Heart right ventricle (tissue), 16 donors: ENCODE measurements around the gene KIAA1671. TPM values are rescaled to one million over a fixed set of nuclear protein-coding genes. Genes with fewer than 3 reads are reported as not detected.
A peak's percentile ranks its signal among the peaks of the same experiment; 100 is the strongest.

ENCODE experiments used
- ATAC-seq, 8 donors: fragments of 200-7000 bp; cut with Tn5 transposase; one replicate each; pipeline ENCODE4 v1.9.1; 2020; ENCODE audit warnings: mild to moderate bottlenecking in 8 of 8, moderate library complexity in 8 of 8, moderate number of reproducible peaks in 1 of 8
- DNase-seq, 2 donors: peaks; one replicate each; pipeline ENCODE4 v3.0.0-alpha.2; 2020
- H3K27ac ChIP-seq, 10 donors: fragments of 200-600 bp; sonication (generic) in 2 of 10; one replicate each; pipeline versions ENCODE4 v1.5.0 to v1.8.0; 2020 to 2022; ENCODE audit warnings: mild to moderate bottlenecking in 3 of 10
- H3K27me3 ChIP-seq, 7 donors: fragments of 200-600 bp; one replicate each; pipeline ENCODE4 v1.8.0; 2021 to 2022; ENCODE audit warnings: mild to moderate bottlenecking in 2 of 7
- H3K36me3 ChIP-seq, 9 donors: fragments of 200-600 bp; sonication (generic) in 1 of 9; one replicate each; pipeline versions ENCODE4 v1.5.0 to v1.8.0; 2020 to 2022; ENCODE audit warnings: mild to moderate bottlenecking in 2 of 9
- H3K4me1 ChIP-seq, 9 donors: fragments of 200-600 bp; sonication (generic) in 1 of 9; one replicate each; pipeline versions ENCODE4 v1.5.0 to v1.8.0; 2020 to 2022; ENCODE audit warnings: mild to moderate bottlenecking in 4 of 9
- H3K4me3 ChIP-seq, 10 donors: fragments of 200-600 bp; sonication (generic) in 2 of 10; one replicate each; pipeline versions ENCODE4 v1.5.0 to v1.8.0; 2020 to 2022; ENCODE audit warnings: mild to moderate bottlenecking in 7 of 10, moderate library complexity in 2 of 10
- H3K9me3 ChIP-seq, 11 donors: fragments of 200-600 bp in 10 of 11; sonication (generic) in 2 of 11; one replicate each; pipeline versions ENCODE4 v1.5.0 to v1.8.0; 2013 to 2022; ENCODE audit warnings: mild to moderate bottlenecking in 2 of 11, control low read depth in 1 of 11, moderate library complexity in 1 of 11
- CTCF ChIP-seq, 9 donors: fragments of 200-600 bp; sonication (generic) in 2 of 9; IDR thresholded peaks; one replicate each; pipeline versions ENCODE4 v1.5.0 to v1.8.0; 2021 to 2022; ENCODE audit warnings: antibody characterized with exemption in 9 of 9, mild to moderate bottlenecking in 5 of 9, moderate library complexity in 1 of 9
- WGBS, 2 donors: extraction: QIAGEN DNeasy Blood & Tissue Kit; methylation state at CpG; one replicate each; pipeline ENCODE4 v1.1.7; 2013; ENCODE audit warnings: inconsistent platforms in 1 of 2; 5-methylcytosine and 5-hydroxymethylcytosine counted together
- intact Hi-C, 10 donors: fragments of 100-400 bp; cut with DNase I; formaldehyde crosslinking; loops; one replicate each; pipeline versions ENCODE4 v1.11.1 to v1.14.2; 2022
- polyA plus RNA-seq, 2 donors: library from polyadenylated mRNA; stranded (reverse); fragments of 200-250 nt; gene quantifications; one replicate each; pipeline ENCODE4 v1.2.3, GENCODE V29; 2013
- total RNA-seq, 10 donors: library from RNA; stranded (reverse); fragmentation: NEBNext Ultra II Directional in 3 of 10; extraction: Animal tissue kit (Norgen Biotek cat#: 25700) in 3 of 10; gene quantifications; one replicate each; pipeline versions ENCODE4 v1.2.1 to v1.2.4, GENCODE V29; 2021 to 2023
- donor health status: Arrhythmogenic right ventricular cardiomyopathy.
- donor health status: ischemic (EF 13 %, LVEDD 7.1; RV severe dilation, severe dysfunction).
- donor health status: healthy with polysubstance abuse.
- donor health status: DM: no; HTN: yes; CAD: no.
- donor health status: DM: no; HTN: no; CAD: no.
- donor health status: ischemic (EF 25% LVEDD 6.9; RV normal size, moderate dysfunction).
- donor health status: ischemic (EF 25% LVEDD 5.7; RV mildly dilated, moderate dysfunction).
- donor health status: healthy.
- donor health status: DM: yes; HTN: yes; CAD: no.
- donor health status: Ischemic cardiomyopathy.
- donor health status: ischemic (EF 35%, LVEDD 5.7; RV mildly dilated, moderate dysfunction).
- donor health status: nonischemic (EF 11% LVEDD 7.7; RV severe dilation, severe dysfunction).
- donor health status: DM: yes; HTN: yes; CAD: no.
- donor health status: PGD.
- donor health status: ischemic (EF 29% LVEDD 5.4; RV normal size, mild dysfunction).
- donor health status: nonischemic (EF 23%, LVEDD 6.1; RV moderate dilation, normal function).

Gene KIAA1671
- total and polyA plus RNA-seq, 12 donors, result 2.9 to 26.2 (median 13.7) TPM

GRCh38 chr22:25162561-25162960 lies 210.0 kb downstream of the KIAA1671 start:
- intact Hi-C loops, result no loop called here
- Histone ChIP-seq H3K4me3 (no peak overlapping the region), H3K36me3 (no peaks in the 10 kb centered on the region), H3K27me3 (no peaks in the 10 kb centered on the region), H3K4me1 (peaks cover 0 to 21% (median 7%) of the 10 kb centered on the region in 9 donors), H3K27ac (no peak overlapping the region), H3K9me3 (no peaks in the 10 kb centered on the region)
- TF ChIP-seq CTCF (IDR thresholded peaks at IDR 0.05), result no peak
- WGBS, 2 donors, result 91 to 98% methylated on average over 1 of the region's 1 CpG
- no peak for ATAC-seq
- no peak for DNase-seq

DNA sequence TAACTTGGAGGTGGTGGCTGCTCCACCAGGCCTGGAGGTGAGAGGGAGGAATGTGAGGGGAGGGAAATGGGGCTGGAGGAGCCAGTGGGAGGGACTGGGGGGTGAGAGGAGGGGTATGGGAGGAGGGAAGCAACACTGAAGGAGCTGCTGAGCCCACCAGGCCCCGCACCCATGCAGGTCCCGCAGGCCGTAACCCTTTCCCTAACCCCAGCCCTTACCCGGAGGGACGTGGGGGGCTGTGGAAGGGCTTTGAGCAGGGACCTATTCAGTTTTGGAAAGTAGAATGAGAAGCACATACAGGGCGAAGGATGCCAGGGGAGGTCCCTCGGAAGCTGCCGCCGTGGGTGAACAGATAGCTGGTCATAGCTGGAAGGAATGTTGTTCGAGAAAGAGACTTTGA lies 213.3 kb downstream of the KIAA1671 start:
- Histone ChIP-seq H3K4me3 (no peak overlapping the region), H3K27me3 (no peaks in the 10 kb centered on the region), H3K27ac (peak overlapping the region in 1 of 10 donors; percentile 11), H3K36me3 (peaks cover 0 to 7% (median 0%) of the 10 kb centered on the region in 9 donors), H3K9me3 (no peaks in the 10 kb centered on the region), H3K4me1 (peaks cover 0 to 7% (median 0%) of the 10 kb centered on the region in 9 donors)
- 95 to 96% methylated on average over 10 of the region's 10 CpGs for WGBS, 2 donors
- ATAC-seq, result peak in 1 of 8 donors; percentile 32
- intact Hi-C loops, result no loop called here
- TF ChIP-seq CTCF (IDR thresholded peaks at IDR 0.05), result no peak
- DNase-seq, result no peak

GRCh38 chr22:25166266-25167040 lies 213.9 kb downstream of the KIAA1671 start:
- intact Hi-C loops, result no loop called here
- ATAC-seq (no peak), DNase-seq (no peak)
- WGBS, 2 donors, result 82 to 89% methylated on average over 9 of the region's 9 CpGs
- Histone ChIP-seq H3K9me3 (no peaks in the 10 kb centered on the region), H3K27me3 (no peaks in the 10 kb centered on the region), H3K4me3 (no peak overlapping the region), H3K36me3 (peaks cover 0 to 14% (median 0%) of the 10 kb centered on the region in 9 donors), H3K4me1 (peaks cover 0 to 7% (median 0%) of the 10 kb centered on the region in 9 donors), H3K27ac (no peak overlapping the region)
- no peak for TF ChIP-seq CTCF (IDR thresholded peaks at IDR 0.05)

DNA sequence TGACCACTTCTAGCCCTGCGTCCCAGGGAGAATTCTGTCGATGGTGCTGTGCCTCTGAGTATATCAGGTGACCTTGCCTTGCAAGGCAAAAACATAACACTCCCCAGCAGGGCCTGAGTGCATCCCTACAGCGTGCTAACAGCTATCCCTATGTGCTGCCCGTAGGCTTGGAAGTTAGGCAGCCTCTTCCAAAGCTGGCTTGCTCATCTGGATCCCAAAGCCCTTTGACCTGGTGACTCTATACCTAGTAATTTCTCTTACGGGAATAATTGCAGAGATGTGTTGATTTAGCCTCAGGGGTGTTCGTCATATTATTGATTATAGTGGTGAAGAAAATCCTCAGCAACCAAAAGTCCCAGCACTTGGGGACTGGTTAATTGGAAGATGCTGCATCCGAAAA lies 214.6 kb downstream of the KIAA1671 start:
- no peak for TF ChIP-seq CTCF (IDR thresholded peaks at IDR 0.05)
- Histone ChIP-seq H3K9me3 (no peaks in the 10 kb centered on the region), H3K4me1 (peaks cover 0 to 8% (median 0%) of the 10 kb centered on the region in 9 donors), H3K27me3 (no peaks in the 10 kb centered on the region), H3K4me3 (no peak overlapping the region), H3K27ac (no peak overlapping the region), H3K36me3 (peaks cover 0 to 20% (median 0%) of the 10 kb centered on the region in 9 donors)
- ATAC-seq (no peak), DNase-seq (no peak)
- intact Hi-C loops, result no loop called here
- WGBS, 2 donors, result 84 to 86% methylated on average over 7 of the region's 7 CpGs
